Activated CD4-positive, alpha-beta T cell treated with anti-CD3 and anti-CD28 coated beads for 1 hour (primary cell): ENCODE results near the gene KRT15.

ENCODE experiments used
- DNase-seq: peaks from one replicate; pipeline ENCODE4 v3.0.0-alpha.2; 2020

Gene KRT15

GRCh38 chr17:41476866-41477815, 41.5 kb downstream of the KRT15 start:
- DNase-seq: no peak

- DNase-seq: no peak
These were observed 43.3 kb downstream of the KRT15 start for GRCh38 chr17:41475421-41475820.

- DNase-seq: no peak
These were observed 43.8 kb downstream of the KRT15 start for GRCh38 chr17:41474863-41475262.

GRCh38 chr17:41468346-41468745, 50.3 kb downstream of the KRT15 start:
- DNase-seq: no peak

GRCh38 chr17:41467561-41467960, 51.1 kb downstream of the KRT15 start:
- no peak for DNase-seq

GRCh38 chr17:41466988-41467387, 51.7 kb downstream of the KRT15 start, which contains the start of gene KRT32:
Gene KRT32 (minus strand): TSS chr17:41467386. CDS start chr17:41467325, 61 bp downstream.
- DNase-seq: no peak

GRCh38 chr17:41464682-41465081, 54.0 kb downstream of the KRT15 start:
- no peak for DNase-seq

GRCh38 chr17:41464173-41464572, 54.5 kb downstream of the KRT15 start:
- DNase-seq: no peak

GRCh38 chr17:41463746-41464145, 54.9 kb downstream of the KRT15 start:
- DNase-seq: no peak
